ENCODE data around the gene BLID. TPM values are rescaled to one million over a fixed set of nuclear protein-coding genes. Genes with fewer than 3 reads are reported as not detected.

BLID gene
- total RNA-seq (1 to 10 TPM; 2.8 to 4.6 TPM), polyA plus RNA-seq (ENCODE audit: insufficient read depth, low read depth, low replicate concordance) (not detected)
- long read RNA-seq, donor 1: 0 reads
- long read RNA-seq, donor 2: 0 reads

GRCh38 chr11:122115524-122116379 is at the start of gene BLID:
TSS of gene BLID (minus strand) at chr11:122116215. CDS start at chr11:122115922, 293 bp downstream.
- 48 to 54% methylated on average over 11 of the region's 11 CpGs for WGBS, 2 donors
- H3K4me3 ChIP-seq: no peak within 1 kb of the TSS

GRCh38 chr11:122163053-122163819 is 47.2 kb upstream of the BLID start:
- Histone ChIP-seq H3K27ac (no peak overlapping the region), H3K27me3 (no peaks in the 10 kb centered on the region), H3K9me3 (no peaks in the 10 kb centered on the region), H3K4me1 (peaks cover 18% of the 10 kb centered on the region), H3K36me3 (ENCODE audit: low read depth, missing control alignments) (no peaks in the 10 kb centered on the region), H3K4me3 (no peak overlapping the region)
- intact Hi-C loops (cut with DNase I; ENCODE audit: low total_unique reads): no loop called here
- TF ChIP-seq CTCF (IDR thresholded peaks at IDR 0.05) (no peak), POLR2A (IDR thresholded peaks at IDR 0.05) (no peak)
- WGBS, 2 donors: 97 to 99% methylated on average over 3 of the region's 3 CpGs
- no peak for DNase-seq

More at GRCh38 chr11:122115524-122116379, at the start of gene BLID:
- peak in 2 of 3 experiments; percentile 51 to 65 for TF ChIP-seq CTCF (IDR thresholded peaks at IDR 0.05)
- TF ChIP-seq POLR2A (IDR thresholded peaks at IDR 0.05): no peak
- DNase-seq: peak; percentile 81
- Histone ChIP-seq H3K4me1 (peaks cover 5% of the 10 kb centered on the region), H3K27me3 (no peaks in the 10 kb centered on the region), H3K27ac (peak within 1 kb of the TSS in 1 of 2 donors; percentile 54), H3K9me3 (no peaks in the 10 kb centered on the region), H3K36me3 (ENCODE audit: low read depth, missing control alignments) (no peaks in the 10 kb centered on the region)
- intact Hi-C loops (cut with DNase I; ENCODE audit: low total_unique reads): no loop called here

GRCh38 chr11:122162095-122162494 is 46.1 kb upstream of the BLID start:
- Histone ChIP-seq H3K4me3 (no peak overlapping the region), H3K9me3 (no peaks in the 10 kb centered on the region), H3K27me3 (no peaks in the 10 kb centered on the region), H3K27ac (peak overlapping the region in 1 of 2 donors; percentile 12), H3K4me1 (peaks cover 18% of the 10 kb centered on the region), H3K36me3 (ENCODE audit: low read depth, missing control alignments) (no peaks in the 10 kb centered on the region)
- 53 to 55% methylated on average over 2 of the region's 2 CpGs for WGBS, 2 donors
- no peak for DNase-seq
- TF ChIP-seq POLR2A (IDR thresholded peaks at IDR 0.05): no peak
- no peak for TF ChIP-seq CTCF (IDR thresholded peaks at IDR 0.05)
- intact Hi-C loops (cut with DNase I; ENCODE audit: low total_unique reads): no loop called here

- no peak for DNase-seq
- no peaks in the 10 kb centered on the region for H3K27me3 ChIP-seq
- TF ChIP-seq CTCF (IDR thresholded peaks at IDR 0.05) (no peak), POLR2A (IDR thresholded peaks at IDR 0.05) (no peak)
- H3K9me3 ChIP-seq: no peaks in the 10 kb centered on the region
- H3K4me3 ChIP-seq: no peak overlapping the region
- intact Hi-C loops (cut with DNase I; ENCODE audit: low total_unique reads): no loop called here
- WGBS, 2 donors: 79 to 83% methylated on average over 6 of the region's 6 CpGs
- H3K27ac ChIP-seq: peak overlapping the region in 1 of 2 donors; percentile 12
- peaks cover 22% of the 10 kb centered on the region for H3K4me1 ChIP-seq
- H3K36me3 ChIP-seq (ENCODE audit: low read depth, missing control alignments): no peaks in the 10 kb centered on the region
Observed at GRCh38 chr11:122160841-122161590, 45.0 kb upstream of the BLID start.
